Colonic mucosa (tissue), 4 donors: Measurements from ENCODE around the gene ZNHIT2. TPM values are rescaled to one million over a fixed set of nuclear protein-coding genes. Genes with fewer than 3 reads are reported as not detected.

Experiments
- DNase-seq: peaks from one replicate; pipeline ENCODE4 v3.0.0-alpha.2; 2020
- H3K27ac ChIP-seq: fragments of 200-600 bp; one replicate; pipeline ENCODE4 v1.8.0; 2021
- H3K27me3 ChIP-seq: fragments of 200-600 bp; one replicate; pipeline ENCODE4 v1.8.0; 2021
- H3K36me3 ChIP-seq: fragments of 200-600 bp; one replicate; pipeline ENCODE4 v1.8.0; 2021
- H3K4me1 ChIP-seq: fragments of 200-600 bp; one replicate; pipeline ENCODE4 v1.8.0; 2021; ENCODE audit warnings: mild to moderate bottlenecking
- H3K4me3 ChIP-seq: fragments of 200-600 bp; one replicate; pipeline ENCODE4 v1.8.0; 2021
- H3K9ac ChIP-seq, 2 donors: one replicate each; pipeline ENCODE4 v1.7.0; 2013; ENCODE audit warnings: control low read depth in 2 of 2, low read depth in 2 of 2, low read length in 2 of 2
- H3K9me3 ChIP-seq: fragments of 200-600 bp; one replicate; pipeline ENCODE4 v1.8.0; 2021
- intact Hi-C: fragments of 100-400 bp; cut with DNase I; formaldehyde crosslinking; loops from one replicate; pipeline ENCODE4 v1.14.1; 2022
- total RNA-seq, 2 donors: library from RNA; stranded (reverse); fragmentation: NEBNext Ultra II Directional in 1 of 2; extraction: Animal tissue kit (Norgen Biotek cat#: 25700) in 1 of 2; gene quantifications; one replicate each; pipeline ENCODE4 v1.2.1, GENCODE V29; 2021
- TF ChIP-seq, protein P1 (sequence below): fragments of 200-600 bp; IDR thresholded peaks from one replicate; pipeline ENCODE4 v1.8.0; 2022; ENCODE audit warnings: antibody characterized with exemption, mild to moderate bottlenecking
- donor health status: healthy.
- donor health status: DM: no; HTN: no; CAD: no.
- donor health status: DM: no; HTN: no; CAD: no.

Gene ZNHIT2
- total RNA-seq = 10 to 100 TPM in 1 of 2 donors, 1 to 10 TPM in 1; 8.1 to 17.3 TPM

DNA sequence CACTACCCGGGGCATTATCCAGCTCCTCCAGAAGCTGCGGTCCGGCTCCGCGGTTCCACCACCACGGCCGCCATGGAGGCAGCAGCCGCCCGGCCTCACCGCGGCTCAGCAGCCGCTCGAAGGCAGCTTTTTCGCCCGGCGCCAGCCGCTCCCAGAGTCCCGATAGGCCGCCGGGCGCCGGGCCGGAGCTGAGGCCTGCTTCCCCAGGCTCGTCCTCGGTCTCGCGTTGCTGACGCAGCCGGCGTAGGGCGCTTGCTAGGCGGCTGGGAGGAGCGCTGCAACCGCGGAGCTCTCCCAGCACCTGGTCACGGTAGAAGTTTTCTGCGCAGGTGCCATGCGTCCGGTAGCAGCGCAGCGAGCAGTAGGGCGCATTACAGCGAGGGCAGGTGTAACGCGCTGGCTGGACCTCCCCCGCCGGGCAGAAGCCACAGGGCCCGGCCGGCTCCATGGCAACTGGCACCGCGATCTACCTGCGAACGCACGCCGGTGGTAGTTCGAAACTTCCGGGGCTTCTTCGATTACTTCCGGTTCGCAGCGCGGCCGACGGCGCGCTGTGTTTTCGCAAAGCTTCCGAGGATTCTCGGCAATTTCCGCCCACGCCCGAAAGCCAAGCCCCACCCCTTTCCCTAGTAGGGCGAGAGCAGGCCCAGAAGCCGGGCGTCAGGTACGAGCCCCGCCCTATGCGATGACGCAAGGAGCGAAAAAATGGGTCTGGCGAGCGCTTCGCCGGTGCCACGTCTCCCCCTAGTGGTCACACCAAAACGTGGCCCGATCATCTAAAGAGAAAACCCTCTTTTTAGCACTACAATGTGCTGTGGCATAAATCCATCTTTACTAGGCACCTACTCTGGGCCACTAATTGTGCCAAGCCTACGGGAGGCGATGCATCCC, at the start of gene ZNHIT2:
TSS of gene ZNHIT2 (minus strand) at position 496 of the 891 bp plus-strand sequence. CDS start at position 448, 48 bp downstream.
- DNase-seq = peak; percentile 100
- H3K27me3 ChIP-seq = no peaks in the 10 kb centered on the region
- peaks cover 23% of the 10 kb centered on the region for H3K4me1 ChIP-seq

DNA sequence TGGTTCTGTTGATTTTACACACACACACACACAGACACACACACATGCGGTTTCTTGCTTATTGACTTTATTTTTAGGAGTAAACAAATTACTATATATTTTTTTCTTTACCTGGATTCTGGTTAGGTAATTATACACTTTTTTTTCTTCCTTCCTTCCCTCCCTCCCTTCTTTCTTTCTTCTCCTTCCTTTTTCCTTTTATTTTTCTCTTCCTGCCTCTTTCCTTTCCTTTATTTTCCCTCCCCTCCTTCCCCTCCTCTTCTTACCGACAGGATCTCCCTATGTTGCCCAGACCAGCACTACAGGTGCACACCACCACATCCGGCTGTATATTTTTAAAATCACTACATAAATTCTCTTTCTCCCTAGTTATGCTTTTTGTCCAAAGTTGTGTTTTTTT, 49.4 kb upstream of the ZNHIT2 start:
- Histone ChIP-seq H3K27ac (no peak overlapping the region), H3K36me3 (no peaks in the 10 kb centered on the region), H3K4me1 (no peaks in the 10 kb centered on the region), H3K9ac (no peak overlapping the region), H3K27me3 (no peaks in the 10 kb centered on the region), H3K9me3 (no peaks in the 10 kb centered on the region), H3K4me3 (no peak overlapping the region)
- DNase-seq = no peak
- TF ChIP-seq, protein P1, sequence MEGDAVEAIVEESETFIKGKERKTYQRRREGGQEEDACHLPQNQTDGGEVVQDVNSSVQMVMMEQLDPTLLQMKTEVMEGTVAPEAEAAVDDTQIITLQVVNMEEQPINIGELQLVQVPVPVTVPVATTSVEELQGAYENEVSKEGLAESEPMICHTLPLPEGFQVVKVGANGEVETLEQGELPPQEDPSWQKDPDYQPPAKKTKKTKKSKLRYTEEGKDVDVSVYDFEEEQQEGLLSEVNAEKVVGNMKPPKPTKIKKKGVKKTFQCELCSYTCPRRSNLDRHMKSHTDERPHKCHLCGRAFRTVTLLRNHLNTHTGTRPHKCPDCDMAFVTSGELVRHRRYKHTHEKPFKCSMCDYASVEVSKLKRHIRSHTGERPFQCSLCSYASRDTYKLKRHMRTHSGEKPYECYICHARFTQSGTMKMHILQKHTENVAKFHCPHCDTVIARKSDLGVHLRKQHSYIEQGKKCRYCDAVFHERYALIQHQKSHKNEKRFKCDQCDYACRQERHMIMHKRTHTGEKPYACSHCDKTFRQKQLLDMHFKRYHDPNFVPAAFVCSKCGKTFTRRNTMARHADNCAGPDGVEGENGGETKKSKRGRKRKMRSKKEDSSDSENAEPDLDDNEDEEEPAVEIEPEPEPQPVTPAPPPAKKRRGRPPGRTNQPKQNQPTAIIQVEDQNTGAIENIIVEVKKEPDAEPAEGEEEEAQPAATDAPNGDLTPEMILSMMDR = no peak
- intact Hi-C loops = no loop called here

More for the DNA sequence above, at the start of gene ZNHIT2:
- intact Hi-C loops = loop anchor here (5.0 to 10.0 kb wide), 3 partner anchors 105 to 270 kb away; partner anchors contain the start of gene ARL2
- Histone ChIP-seq H3K9ac (peak within 1 kb of the TSS; percentile 89 to 91), H3K27ac (peak within 1 kb of the TSS; percentile 71), H3K9me3 (no peaks in the 10 kb centered on the region), H3K36me3 (peaks cover 13% of the 10 kb centered on the region), H3K4me3 (peak within 1 kb of the TSS; percentile 70)
- TF ChIP-seq, protein P1 = peak; percentile 71

DNA sequence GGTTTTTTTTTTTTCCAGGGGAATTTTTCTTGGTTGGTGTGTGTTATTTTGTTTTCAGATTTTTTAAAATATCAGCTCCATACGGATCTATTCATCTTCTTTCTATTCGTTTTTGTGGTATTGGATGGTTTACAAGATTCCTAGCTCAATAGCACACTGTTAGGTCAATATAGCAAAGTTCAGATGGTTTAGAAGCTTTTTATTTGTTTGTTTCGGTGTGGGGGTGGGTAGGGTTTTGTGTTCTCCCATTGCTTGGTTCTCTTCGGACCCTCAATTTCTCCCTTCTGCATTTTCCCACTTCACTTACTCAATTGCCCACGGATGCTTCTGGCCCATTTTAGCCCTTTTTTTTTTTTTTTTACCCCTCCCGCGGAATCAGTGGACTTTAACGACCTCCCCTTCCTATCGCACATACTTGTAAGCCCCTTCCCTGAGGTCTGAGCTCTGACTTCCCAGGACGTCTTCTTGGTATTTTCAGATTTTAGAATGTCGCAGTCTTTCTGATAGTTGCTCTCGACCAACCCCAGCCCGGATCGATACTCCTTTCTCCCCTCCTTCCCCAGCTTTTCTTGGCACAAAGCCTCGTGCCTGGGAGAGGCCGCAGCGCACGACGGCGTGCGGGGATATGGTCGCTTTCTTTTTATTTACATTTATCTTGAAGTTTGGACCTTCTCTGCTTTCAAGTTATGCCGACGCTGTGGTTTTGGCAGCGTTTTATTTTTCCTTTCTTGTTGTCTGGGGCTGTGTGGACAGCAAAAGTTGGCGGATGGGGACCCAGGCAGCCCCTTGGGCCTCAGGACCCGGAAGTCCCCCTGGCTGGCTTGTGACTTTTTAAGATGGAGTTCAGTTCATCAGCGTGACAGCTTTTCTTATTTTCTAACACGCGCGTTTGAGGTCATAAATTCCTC, 48.2 kb upstream of the ZNHIT2 start:
- Histone ChIP-seq H3K4me3 (peak overlapping the region; percentile 16), H3K9ac (peak overlapping the region; percentile 46 to 51), H3K27me3 (no peaks in the 10 kb centered on the region), H3K36me3 (no peaks in the 10 kb centered on the region), H3K9me3 (no peaks in the 10 kb centered on the region), H3K4me1 (no peaks in the 10 kb centered on the region), H3K27ac (peak overlapping the region; percentile 16)
- intact Hi-C loops = no loop called here
- TF ChIP-seq, protein P1 = no peak
- DNase-seq = peak; percentile 74

DNA sequence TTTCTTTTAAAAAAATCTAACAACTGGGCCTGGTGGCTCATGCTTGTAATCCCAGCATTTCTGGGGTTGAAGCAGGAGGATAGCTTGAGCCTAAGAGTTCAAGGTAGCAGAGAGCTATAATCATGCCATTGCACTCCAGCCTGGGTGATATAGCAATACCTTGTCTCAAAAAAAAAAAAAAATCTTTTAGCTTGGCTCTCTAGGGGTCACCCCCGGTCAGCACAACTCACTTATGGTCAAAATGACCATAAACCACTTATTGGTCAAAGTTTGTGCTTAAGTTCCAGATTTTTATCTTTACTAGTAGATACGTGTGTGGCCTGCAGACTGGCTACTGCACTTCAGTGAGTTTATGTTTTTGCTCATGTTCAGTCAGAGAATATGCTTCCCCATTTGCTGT, 46.2 kb upstream of the ZNHIT2 start:
- Histone ChIP-seq H3K4me3 (no peak overlapping the region), H3K4me1 (no peaks in the 10 kb centered on the region), H3K9me3 (no peaks in the 10 kb centered on the region), H3K27ac (no peak overlapping the region), H3K36me3 (no peaks in the 10 kb centered on the region), H3K9ac (no peak overlapping the region), H3K27me3 (no peaks in the 10 kb centered on the region)
- TF ChIP-seq, protein P1 = no peak
- no peak for DNase-seq
- intact Hi-C loops = no loop called here

DNA sequence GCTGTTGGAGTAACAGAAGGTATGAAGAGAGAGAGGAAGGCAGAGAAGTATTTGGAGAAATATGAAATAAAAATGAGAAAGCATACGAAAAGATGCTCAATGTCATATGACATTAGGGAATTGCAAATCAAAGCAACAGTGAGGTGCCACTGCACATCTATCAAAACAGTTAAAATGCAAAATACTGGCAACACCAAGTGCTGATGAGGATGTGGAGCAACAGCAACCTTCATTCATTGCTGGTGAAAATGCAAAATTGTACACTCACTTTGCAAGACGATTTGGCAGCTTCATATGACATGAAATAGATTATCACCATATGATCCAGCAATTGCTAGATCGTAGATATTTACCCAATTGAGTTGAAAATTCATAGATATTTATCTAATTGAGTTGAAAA, 43.1 kb upstream of the ZNHIT2 start:
- no peak for DNase-seq
- no peak overlapping the region for H3K4me3 ChIP-seq
- TF ChIP-seq, protein P1 = no peak
- no peaks in the 10 kb centered on the region for H3K36me3 ChIP-seq
- no peaks in the 10 kb centered on the region for H3K9me3 ChIP-seq
- H3K27ac ChIP-seq = no peak overlapping the region
- no peaks in the 10 kb centered on the region for H3K27me3 ChIP-seq
- H3K4me1 ChIP-seq = no peaks in the 10 kb centered on the region
- H3K9ac ChIP-seq = no peak overlapping the region
- intact Hi-C loops = no loop called here
